Neural cell (in vitro differentiated cells): ENCODE measurements around the gene DNAAF1. TPM values are rescaled to one million over a fixed set of nuclear protein-coding genes. Genes with fewer than 3 reads are reported as not detected.

Experiments
- H2AFZ ChIP-seq: fragments of 200-600, 300-800 bp; sonication (generic), shearing (Covaris generic); 2 replicates; pipeline ENCODE4 v1.6.0; 2014; ENCODE audit warnings: low read depth, mild to moderate bottlenecking, antibody characterized with exemption, low read length, moderate library complexity
- H3F3A ChIP-seq: fragments of 200-600 bp; shearing (Covaris generic); 2 replicates; pipeline ENCODE4 v1.6.1; 2016; ENCODE audit warnings: mild to moderate bottlenecking, moderate library complexity, mixed read lengths, antibody characterized with exemption, low read length; ENCODE audit not compliant: insufficient read depth, poor library complexity, severe bottlenecking
- H3K27ac ChIP-seq: fragments of 200-600, 300-800 bp; sonication (generic), shearing (Covaris generic); 2 replicates; pipeline ENCODE4 v1.5.1; 2014; ENCODE audit warnings: mild to moderate bottlenecking, low read length, moderate library complexity
- H3K27me3 ChIP-seq: fragments of 300-800, 200-600 bp; sonication (generic), shearing (Covaris generic); 2 replicates; pipeline ENCODE4 v1.6.0; 2014; ENCODE audit warnings: mild to moderate bottlenecking, low read depth, low read length, moderate library complexity; ENCODE audit not compliant: insufficient read depth
- H3K36me3 ChIP-seq: fragments of 300-800, 200-600 bp; sonication (generic), shearing (Covaris generic); 2 replicates; pipeline ENCODE4 v1.5.1; 2014; ENCODE audit warnings: mild to moderate bottlenecking, antibody characterized with exemption, low read length, moderate library complexity; ENCODE audit not compliant: insufficient read depth
- H3K4me2 ChIP-seq: fragments of 300-800, 200-600 bp; sonication (generic), shearing (Covaris generic); 2 replicates; pipeline ENCODE4 v1.6.0; 2014; ENCODE audit warnings: mild to moderate bottlenecking, low read length
- H3K4me3 ChIP-seq: fragments of 300-800, 200-600 bp; sonication (generic), shearing (Covaris generic); 2 replicates; pipeline ENCODE4 v1.5.1; 2014; ENCODE audit warnings: mild to moderate bottlenecking, low read length, moderate library complexity
- H3K79me2 ChIP-seq: fragments of 200-600 bp; shearing (Covaris generic); replicated peaks from 2 replicates; pipeline ENCODE4 v1.6.0; 2014; ENCODE audit warnings: mild to moderate bottlenecking, low read length, moderate library complexity; ENCODE audit not compliant: insufficient read depth
- H3K9ac ChIP-seq: fragments of 300-800, 200-600 bp; sonication (generic), shearing (Covaris generic); 2 replicates; pipeline ENCODE4 v1.6.1; 2016; ENCODE audit warnings: mild to moderate bottlenecking, low read length, mixed read lengths
- H3K9me2 ChIP-seq: fragments of 200-600 bp; shearing (Covaris generic); 2 replicates; pipeline ENCODE4 v1.6.1; 2016; ENCODE audit warnings: mild to moderate bottlenecking, low read length, mixed read lengths; ENCODE audit not compliant: insufficient read depth
- H3K9me3 ChIP-seq: fragments of 200-600, 300-800 bp; sonication (generic), shearing (Covaris generic); 2 replicates; pipeline ENCODE4 v1.6.1; 2016; ENCODE audit warnings: mild to moderate bottlenecking, mixed run types, low read length, moderate library complexity, mixed read lengths
- H4K20me1 ChIP-seq: fragments of 200-600 bp; shearing (Covaris generic); 2 replicates; pipeline ENCODE4 v1.6.1; 2016; ENCODE audit warnings: mild to moderate bottlenecking, mixed run types; ENCODE audit not compliant: insufficient read depth
- EP300 ChIP-seq: fragments of 450-650 bp; conservative IDR thresholded peaks from 2 replicates; pipeline ENCODE4 v1.6.1; 2014; ENCODE audit warnings: antibody characterized with exemption, mild to moderate bottlenecking, moderate library complexity; ENCODE audit not compliant: poor library complexity, severe bottlenecking
- EZH2 ChIP-seq: fragments of 200-600, 300-800 bp; shearing (Covaris generic), sonication (generic); IDR thresholded peaks from 2 replicates; pipeline ENCODE4 v1.6.1; 2014; ENCODE audit warnings: antibody characterized with exemption, low read length, borderline replicate concordance, mild to moderate bottlenecking; ENCODE audit not compliant: insufficient read depth, poor library complexity, severe bottlenecking
- MXI1 ChIP-seq: fragments of 450-650 bp; conservative IDR thresholded peaks from 2 replicates; pipeline ENCODE4 v1.6.1; 2014; ENCODE audit warnings: antibody characterized with exemption, mild to moderate bottlenecking; ENCODE audit not compliant: poor library complexity, severe bottlenecking
- POLR2AphosphoS5 ChIP-seq: IDR thresholded peaks from 2 replicates; pipeline ENCODE4 v1.6.1; 2012
- RAD21 ChIP-seq: fragments of 450-650 bp; conservative IDR thresholded peaks from 2 replicates; pipeline ENCODE4 v1.6.1; 2014; ENCODE audit warnings: antibody characterized with exemption, mild to moderate bottlenecking, moderate library complexity
- SMC3 ChIP-seq: fragments of 450-650 bp; conservative IDR thresholded peaks from 2 replicates; pipeline ENCODE4 v1.6.1; 2014; ENCODE audit warnings: antibody characterized with exemption, mild to moderate bottlenecking, moderate library complexity; ENCODE audit not compliant: poor library complexity
- TAF1 ChIP-seq: IDR thresholded peaks from 2 replicates; pipeline ENCODE4 v1.6.1; 2012; ENCODE audit warnings: low read depth
- polyA plus RNA-seq: library from polyadenylated mRNA; depleted of rRNA; stranded (reverse); fragments of >200 nt; gene quantifications from 2 replicates; pipeline ENCODE4 v1.2.3, GENCODE V29; 2014
- TF ChIP-seq, protein P1 (sequence below): IDR thresholded peaks from 2 replicates; pipeline ENCODE4 v1.6.1; 2012; ENCODE audit warnings: borderline replicate concordance
- TF ChIP-seq, protein P2 (sequence below): fragments of 450-650 bp; IDR thresholded peaks from 2 replicates; pipeline ENCODE4 v1.5.1; 2014; ENCODE audit warnings: antibody characterized with exemption, mild to moderate bottlenecking, moderate library complexity; ENCODE audit not compliant: poor library complexity, severe bottlenecking

The DNAAF1 gene
- polyA plus RNA-seq, 1 donor from 2014 or later = 0.71 TPM

DNA sequence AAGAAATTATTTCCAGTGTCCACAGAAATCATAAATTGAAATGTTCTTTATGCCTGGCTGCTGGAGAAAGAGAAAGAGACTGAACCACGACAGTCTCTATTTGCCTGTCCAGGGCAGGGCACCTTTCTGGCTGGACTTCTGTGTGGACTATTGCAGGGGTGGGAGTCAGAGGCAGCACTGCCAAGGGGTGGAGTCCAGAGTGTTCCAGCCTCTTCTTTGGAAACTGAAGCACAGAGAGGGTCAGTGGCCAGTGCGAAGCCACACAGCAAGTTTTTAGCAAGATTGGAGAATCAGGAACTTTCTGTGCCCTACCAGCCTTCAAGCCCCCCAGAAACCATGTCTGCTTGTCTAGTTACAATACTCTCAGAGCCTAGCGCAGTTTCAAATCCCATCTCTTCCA is 79.4 kb downstream of the DNAAF1 start:
- H3K9me3 ChIP-seq = no peaks in the 10 kb centered on the region

DNA sequence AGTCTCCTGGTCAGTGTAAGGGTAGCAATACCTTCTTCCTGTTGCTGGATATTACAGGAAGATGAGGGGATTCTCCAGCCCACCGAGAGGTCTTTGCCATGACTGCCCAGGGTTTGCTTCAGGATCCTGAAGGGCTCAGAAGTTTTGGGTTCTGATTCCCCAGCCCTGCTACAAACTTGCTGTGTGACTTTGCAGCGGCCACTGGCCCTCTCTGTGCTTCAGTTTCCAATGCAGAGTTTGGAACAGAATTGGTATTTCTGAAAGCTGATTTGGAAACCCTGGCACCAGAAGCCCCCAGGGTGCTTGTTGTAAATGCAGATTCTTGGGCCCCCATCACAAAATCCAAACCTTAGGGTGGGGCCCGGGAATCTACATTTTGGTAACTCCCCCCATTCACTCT is 80.0 kb downstream of the DNAAF1 start:
- Histone ChIP-seq H4K20me1 (no peaks in the 10 kb centered on the region), H3K79me2 (no peaks in the 10 kb centered on the region), H3K4me3 (no peak overlapping the region), H3K9ac (no peak overlapping the region), H3K27ac (no peak overlapping the region), H3K9me3 (no peaks in the 10 kb centered on the region), H2AFZ (no peak overlapping the region), H3K36me3 (no peaks in the 10 kb centered on the region), H3K9me2 (no peaks in the 10 kb centered on the region), H3K4me2 (no peak overlapping the region), H3F3A (no peaks in the 10 kb centered on the region), H3K27me3 (no peaks in the 10 kb centered on the region)
- TF ChIP-seq EP300 (no peak), EZH2 (no peak), TAF1 (no peak), POLR2AphosphoS5 (no peak), RAD21 (no peak), MXI1 (no peak), SMC3 (no peak)
- TF ChIP-seq, protein P1, sequence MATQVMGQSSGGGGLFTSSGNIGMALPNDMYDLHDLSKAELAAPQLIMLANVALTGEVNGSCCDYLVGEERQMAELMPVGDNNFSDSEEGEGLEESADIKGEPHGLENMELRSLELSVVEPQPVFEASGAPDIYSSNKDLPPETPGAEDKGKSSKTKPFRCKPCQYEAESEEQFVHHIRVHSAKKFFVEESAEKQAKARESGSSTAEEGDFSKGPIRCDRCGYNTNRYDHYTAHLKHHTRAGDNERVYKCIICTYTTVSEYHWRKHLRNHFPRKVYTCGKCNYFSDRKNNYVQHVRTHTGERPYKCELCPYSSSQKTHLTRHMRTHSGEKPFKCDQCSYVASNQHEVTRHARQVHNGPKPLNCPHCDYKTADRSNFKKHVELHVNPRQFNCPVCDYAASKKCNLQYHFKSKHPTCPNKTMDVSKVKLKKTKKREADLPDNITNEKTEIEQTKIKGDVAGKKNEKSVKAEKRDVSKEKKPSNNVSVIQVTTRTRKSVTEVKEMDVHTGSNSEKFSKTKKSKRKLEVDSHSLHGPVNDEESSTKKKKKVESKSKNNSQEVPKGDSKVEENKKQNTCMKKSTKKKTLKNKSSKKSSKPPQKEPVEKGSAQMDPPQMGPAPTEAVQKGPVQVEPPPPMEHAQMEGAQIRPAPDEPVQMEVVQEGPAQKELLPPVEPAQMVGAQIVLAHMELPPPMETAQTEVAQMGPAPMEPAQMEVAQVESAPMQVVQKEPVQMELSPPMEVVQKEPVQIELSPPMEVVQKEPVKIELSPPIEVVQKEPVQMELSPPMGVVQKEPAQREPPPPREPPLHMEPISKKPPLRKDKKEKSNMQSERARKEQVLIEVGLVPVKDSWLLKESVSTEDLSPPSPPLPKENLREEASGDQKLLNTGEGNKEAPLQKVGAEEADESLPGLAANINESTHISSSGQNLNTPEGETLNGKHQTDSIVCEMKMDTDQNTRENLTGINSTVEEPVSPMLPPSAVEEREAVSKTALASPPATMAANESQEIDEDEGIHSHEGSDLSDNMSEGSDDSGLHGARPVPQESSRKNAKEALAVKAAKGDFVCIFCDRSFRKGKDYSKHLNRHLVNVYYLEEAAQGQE = no peak
- TF ChIP-seq, protein P2, sequence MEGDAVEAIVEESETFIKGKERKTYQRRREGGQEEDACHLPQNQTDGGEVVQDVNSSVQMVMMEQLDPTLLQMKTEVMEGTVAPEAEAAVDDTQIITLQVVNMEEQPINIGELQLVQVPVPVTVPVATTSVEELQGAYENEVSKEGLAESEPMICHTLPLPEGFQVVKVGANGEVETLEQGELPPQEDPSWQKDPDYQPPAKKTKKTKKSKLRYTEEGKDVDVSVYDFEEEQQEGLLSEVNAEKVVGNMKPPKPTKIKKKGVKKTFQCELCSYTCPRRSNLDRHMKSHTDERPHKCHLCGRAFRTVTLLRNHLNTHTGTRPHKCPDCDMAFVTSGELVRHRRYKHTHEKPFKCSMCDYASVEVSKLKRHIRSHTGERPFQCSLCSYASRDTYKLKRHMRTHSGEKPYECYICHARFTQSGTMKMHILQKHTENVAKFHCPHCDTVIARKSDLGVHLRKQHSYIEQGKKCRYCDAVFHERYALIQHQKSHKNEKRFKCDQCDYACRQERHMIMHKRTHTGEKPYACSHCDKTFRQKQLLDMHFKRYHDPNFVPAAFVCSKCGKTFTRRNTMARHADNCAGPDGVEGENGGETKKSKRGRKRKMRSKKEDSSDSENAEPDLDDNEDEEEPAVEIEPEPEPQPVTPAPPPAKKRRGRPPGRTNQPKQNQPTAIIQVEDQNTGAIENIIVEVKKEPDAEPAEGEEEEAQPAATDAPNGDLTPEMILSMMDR = no peak

More for the DNA sequence above, 79.4 kb downstream of the DNAAF1 start:
- Histone ChIP-seq H3K4me2 (no peak overlapping the region), H3K4me3 (no peak overlapping the region), H3K79me2 (no peaks in the 10 kb centered on the region), H4K20me1 (no peaks in the 10 kb centered on the region), H3K9me2 (no peaks in the 10 kb centered on the region), H3K9ac (no peak overlapping the region), H3K27me3 (no peaks in the 10 kb centered on the region), H3K36me3 (no peaks in the 10 kb centered on the region), H3F3A (no peaks in the 10 kb centered on the region), H2AFZ (no peak overlapping the region), H3K27ac (no peak overlapping the region)
- no peak for TF ChIP-seq RAD21
- TF ChIP-seq SMC3 = no peak
- TF ChIP-seq, protein P1 = no peak
- TF ChIP-seq, protein P2 = no peak
- TF ChIP-seq EZH2 = no peak
